GM10847 (cell line): ENCODE results near the gene SLC25A4.

Experiments
- POLR2A ChIP-seq: IDR thresholded peaks from 2 replicates; pipeline ENCODE4 v1.6.1; 2011; ENCODE audit not compliant: insufficient read length; ENCODE audit errors: extremely low read depth

Gene SLC25A4

DNA sequence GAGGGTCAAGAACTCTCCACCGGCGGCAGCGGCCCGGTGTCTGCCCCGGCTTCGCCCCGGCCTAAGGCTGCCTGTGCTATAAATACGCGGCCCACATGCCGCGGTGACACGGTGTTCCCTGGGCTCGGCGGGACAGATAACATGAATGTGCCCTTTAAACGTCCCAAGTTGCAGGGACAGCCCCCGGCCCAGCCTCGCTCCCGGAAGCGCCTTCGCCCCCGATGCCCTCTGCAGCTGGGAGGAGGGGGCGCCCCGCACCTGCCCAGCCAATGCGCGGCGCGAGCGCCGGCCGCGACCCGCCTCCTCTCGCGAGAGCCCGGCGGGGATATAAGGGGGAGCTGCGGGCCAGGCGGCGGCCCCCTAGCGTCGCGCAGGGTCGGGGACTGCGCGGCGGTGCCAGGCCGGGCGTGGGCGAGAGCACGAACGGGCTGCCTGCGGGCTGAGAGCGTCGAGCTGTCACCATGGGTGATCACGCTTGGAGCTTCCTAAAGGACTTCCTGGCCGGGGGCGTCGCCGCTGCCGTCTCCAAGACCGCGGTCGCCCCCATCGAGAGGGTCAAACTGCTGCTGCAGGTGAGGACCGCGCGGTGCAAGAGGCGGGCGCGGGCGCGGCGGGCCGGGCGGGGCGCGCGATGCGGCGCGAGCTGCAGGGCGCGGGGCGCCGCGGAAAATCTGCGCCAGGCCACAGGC lies at the start of gene SLC25A4:
SLC25A4 (plus strand) TSS at position 355 of the 689 bp plus-strand sequence; CDS start at position 462, 107 bp downstream.
- peak; percentile 99 for TF ChIP-seq POLR2A

- TF ChIP-seq POLR2A, result no peak
Observed at GRCh38 chr4:185093603-185094002, 49.5 kb upstream of the SLC25A4 start.

- no peak for TF ChIP-seq POLR2A
Observed at GRCh38 chr4:185096032-185096653, 46.9 kb upstream of the SLC25A4 start.

DNA sequence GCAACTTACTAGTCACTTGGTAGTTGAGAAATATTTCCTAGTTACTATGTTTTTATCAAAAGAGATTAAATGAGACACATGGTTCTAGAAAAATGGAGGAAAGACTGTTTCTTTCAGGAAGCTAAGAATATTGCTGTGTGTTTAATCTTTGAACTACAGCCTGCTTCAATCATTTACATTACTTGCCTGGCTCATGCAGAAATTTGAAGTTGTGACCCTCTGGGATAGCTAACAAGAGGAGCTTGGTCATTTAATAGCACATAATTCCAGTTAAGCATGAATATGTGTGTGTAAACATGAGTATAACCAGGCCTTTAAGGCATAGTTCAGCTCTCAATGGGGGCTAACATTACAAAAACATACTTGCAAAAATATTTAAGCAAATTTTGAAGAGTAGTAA lies 44.6 kb upstream of the SLC25A4 start:
- no peak for TF ChIP-seq POLR2A

GRCh38 chr4:185099024-185099682 lies 43.9 kb upstream of the SLC25A4 start:
- TF ChIP-seq POLR2A, result no peak

- no peak for TF ChIP-seq POLR2A
Observed at GRCh38 chr4:185099940-185100339, 43.1 kb upstream of the SLC25A4 start.

DNA sequence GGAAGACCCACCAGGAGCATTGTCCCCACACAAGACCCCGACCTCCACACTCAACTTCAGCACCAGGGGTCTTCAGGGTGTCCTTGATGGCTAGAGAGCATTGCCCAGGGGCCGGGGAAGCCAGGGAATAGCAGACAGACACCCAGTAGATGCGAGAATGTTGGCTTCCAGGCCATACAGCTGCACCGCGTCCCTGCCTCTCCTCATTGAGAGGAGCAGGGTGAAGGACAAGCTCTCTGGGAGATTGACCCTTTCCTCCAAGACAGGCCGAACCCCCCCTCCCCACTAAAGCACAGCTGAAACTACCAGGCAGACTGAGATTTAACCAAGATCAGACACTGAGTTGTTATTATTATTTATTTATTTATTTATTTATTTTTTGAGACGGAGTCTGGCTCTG lies 42.6 kb upstream of the SLC25A4 start:
- TF ChIP-seq POLR2A, result no peak

GRCh38 chr4:185101354-185101890 lies 41.6 kb upstream of the SLC25A4 start:
- no peak for TF ChIP-seq POLR2A

- TF ChIP-seq POLR2A, result no peak
Observed at GRCh38 chr4:185104733-185105132, 38.3 kb upstream of the SLC25A4 start.

- no peak for TF ChIP-seq POLR2A
Observed at GRCh38 chr4:185106353-185106752, 36.7 kb upstream of the SLC25A4 start.

DNA sequence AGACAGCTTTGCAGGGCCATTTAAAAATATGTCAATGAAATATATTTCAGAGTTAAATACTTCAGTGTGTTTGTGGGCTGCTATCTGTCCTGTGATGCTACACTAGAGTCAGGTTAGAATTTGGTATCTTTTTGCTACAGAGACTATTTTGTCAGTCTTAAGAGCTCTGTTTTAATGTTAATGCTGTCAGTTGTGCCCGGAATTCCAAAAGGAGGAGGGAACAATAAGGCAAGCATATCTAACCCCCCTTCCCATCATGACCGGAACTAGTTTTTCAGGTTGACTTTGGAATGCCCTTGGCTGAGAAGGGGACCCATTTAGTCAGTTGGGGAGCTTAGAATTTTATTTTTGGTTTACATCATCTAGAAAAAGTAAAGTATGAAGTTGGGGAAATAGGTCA lies 34.9 kb upstream of the SLC25A4 start:
- TF ChIP-seq POLR2A, result no peak

DNA sequence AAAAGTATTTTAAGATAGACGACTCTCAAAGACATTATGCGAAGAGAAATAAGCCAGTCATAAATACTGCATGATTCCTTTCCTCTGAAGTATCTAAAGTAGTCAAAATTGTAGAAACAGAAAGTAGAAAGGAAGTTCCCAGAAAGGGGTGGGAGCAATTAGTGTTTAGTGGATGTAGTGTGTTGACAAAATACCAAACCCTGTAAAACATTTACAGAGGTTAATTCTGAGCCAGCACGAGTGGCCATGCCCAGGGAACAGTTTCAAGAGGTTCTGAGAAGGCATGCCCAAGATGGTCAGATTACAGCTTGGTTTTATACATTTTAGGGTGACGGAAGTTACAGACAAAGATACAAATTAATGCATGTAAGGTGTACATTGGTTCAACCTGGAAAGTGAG lies 34.4 kb upstream of the SLC25A4 start:
- no peak for TF ChIP-seq POLR2A

- no peak for TF ChIP-seq POLR2A
Observed at GRCh38 chr4:185109736-185110135, 33.3 kb upstream of the SLC25A4 start.

DNA sequence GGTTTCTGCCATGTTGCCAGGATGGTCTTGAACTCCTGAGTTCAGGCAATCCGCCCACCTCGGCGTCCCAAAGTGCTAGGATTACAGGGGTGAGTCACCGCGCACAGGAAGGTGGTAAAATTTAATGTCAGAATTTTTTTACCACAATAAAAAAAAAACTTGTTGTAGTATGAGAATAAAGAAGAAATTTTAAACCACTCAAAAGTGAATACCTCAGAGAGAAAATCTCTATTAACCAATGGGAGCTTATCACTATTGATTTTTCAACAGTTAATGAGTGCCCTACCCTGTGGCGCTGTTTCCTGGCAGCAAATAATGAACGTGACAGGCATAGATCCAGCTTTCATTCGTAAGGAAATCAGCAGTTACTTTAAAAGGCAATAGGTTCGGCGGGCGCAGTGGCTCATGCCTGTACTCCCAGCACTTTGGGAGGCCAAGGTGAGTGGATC lies 32.7 kb upstream of the SLC25A4 start:
- TF ChIP-seq POLR2A, result no peak

DNA sequence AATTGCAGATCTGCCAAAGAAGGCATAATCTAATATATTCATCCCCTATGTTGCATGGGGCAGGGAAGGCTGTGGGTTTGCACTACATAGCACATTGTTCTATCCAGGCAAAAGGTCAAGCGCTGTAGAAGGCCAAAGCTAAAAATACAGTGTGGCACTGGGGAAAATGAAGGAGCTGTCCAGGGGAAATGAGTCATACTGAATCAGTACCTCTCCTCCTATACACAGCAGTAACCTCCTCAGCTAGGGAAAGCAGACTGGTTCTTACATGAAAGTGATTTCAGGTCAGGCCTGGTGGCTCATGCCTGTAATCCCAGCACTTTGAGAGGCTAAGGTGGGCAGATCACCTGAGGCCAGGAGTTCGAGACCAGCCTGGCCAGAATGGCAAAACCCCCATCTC lies 31.0 kb upstream of the SLC25A4 start:
- TF ChIP-seq POLR2A, result no peak

DNA sequence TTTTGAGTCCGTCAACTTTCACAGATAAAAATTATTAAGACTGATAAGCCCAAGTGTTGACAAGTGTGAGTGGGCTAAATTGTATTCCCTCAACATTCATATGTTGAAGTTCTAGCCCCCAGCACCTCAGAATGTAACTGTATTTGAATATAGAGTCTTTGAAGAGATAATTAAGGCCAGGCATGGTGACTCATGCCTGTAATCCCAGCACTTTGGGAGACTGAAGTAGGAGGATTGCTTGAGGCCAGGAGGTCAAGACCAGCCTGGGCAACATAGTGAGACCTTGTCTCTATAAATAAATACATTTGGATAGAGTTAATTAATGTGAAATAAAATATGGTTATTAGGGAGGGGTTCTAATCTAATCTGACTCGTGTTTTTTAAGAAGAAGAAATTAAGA lies 29.7 kb upstream of the SLC25A4 start:
- no peak for TF ChIP-seq POLR2A
